Endometrial microvascular endothelial cells (primary cell): ENCODE measurements around the gene POLR3A. TPM values are rescaled to one million over a fixed set of nuclear protein-coding genes. Genes with fewer than 3 reads are reported as not detected.
"Not testable (repeated sequence)": the region's sequence is repeated elsewhere in the genome, so short reads cannot be mapped to it uniquely, and the experiment has no call there.

ENCODE experiments used
- in situ Hi-C: cut with HindIII; loops from 2 replicates; pipeline ENCODE4 v1.10.0; 2017; ENCODE audit warnings: low sequenced_read_pairs, low pct_unique_long_range_greater_than_20kb; ENCODE audit errors: inconsistent ontology term
- total RNA-seq: library from RNA; depleted of rRNA; stranded (reverse); fragments of >200 nt; gene quantifications from one replicate; pipeline ENCODE4 v1.2.3, GENCODE V29; 2015; ENCODE audit errors: inconsistent ontology term

The POLR3A gene
- 18.8 TPM for total RNA-seq

DNA sequence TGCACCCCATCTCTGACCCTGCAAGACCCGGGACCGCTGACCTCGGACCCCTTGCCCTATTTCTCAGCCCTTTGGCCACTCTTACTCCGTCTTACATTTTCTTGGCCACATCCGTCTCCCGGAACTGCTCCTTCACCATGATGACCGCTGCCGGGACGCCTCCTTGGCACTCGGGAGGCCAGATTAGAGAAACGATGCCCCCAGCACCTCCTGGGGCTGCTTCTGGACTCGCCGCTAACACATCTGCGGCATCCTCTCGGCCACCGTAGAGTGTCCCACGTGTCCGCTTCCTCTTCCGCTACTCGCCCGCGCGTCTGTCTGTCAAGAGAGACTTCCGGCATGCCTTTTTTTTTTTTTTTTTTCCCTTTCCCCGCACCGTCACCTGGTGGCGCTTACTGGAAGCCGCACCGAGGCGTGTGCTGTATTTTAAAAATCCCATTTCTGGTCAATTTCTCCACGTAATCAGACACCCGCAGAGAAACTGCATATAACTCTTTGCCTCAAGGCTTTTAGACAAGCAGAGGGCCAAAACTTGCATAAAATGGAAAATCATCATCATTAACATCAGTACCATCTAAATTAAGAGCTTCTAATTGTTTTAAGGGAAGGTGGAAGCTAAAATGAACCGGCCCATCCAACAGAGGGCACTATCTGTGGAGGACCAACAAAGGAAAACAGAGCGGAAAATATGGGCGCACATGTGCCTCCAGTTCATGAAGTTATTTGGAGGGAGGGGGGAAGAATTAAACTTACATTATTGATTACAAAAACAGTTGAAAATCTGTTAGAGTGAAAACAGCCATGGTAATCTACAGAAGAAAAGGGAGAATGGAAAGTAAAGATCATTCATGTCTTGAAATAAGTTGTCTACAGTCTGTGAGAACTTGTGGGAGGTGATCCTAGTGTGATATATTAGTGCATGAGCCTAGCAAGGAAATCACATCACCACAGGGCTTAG lies at the start of gene POLR3A:
Gene POLR3A, minus strand, starts transcription at position 247 of the 958 bp plus-strand sequence. Its CDS starts 108 bp downstream, at position 139.
- in situ Hi-C loops, result loop anchor here (25.0 kb wide), 1 partner anchor 283 kb away; no protein-coding TSS in a partner anchor

DNA sequence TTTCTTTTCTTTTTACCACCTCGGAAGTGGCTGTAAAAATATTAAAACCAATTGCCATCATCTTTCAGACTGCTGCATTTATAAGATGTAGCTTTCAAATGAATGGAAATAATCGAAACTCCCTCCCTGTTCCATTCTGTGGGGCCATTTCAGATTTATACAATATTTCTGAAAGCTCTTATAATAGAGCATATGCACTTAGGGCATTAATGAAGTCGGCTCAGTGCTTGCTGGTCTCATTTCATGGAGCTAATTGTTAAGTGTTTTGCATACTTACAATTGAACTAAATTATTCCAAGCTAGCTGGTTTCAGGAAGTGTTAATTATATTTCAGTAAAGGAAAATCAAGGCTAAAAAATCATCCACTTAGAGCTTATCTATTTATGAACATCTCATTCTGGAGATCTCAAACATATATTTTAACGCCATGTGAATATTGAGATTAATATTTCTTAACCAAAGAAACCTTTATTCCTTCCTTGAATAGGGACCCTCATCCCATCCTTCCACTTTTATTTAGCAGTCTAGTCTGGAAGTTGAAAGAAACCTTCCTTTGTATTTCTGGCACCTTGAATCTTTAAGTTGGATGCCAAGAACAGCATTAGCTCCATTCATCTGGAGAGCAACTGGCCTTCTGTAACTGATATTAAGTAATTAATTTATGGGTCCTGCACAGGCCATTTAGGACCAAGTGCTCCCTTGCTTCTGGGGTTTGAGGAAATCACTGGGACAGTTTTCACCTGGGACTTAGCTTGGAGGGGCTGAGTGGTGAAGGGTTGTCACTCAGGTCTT lies 49.4 kb upstream of the POLR3A start:
- in situ Hi-C loops, result no loop called here

DNA sequence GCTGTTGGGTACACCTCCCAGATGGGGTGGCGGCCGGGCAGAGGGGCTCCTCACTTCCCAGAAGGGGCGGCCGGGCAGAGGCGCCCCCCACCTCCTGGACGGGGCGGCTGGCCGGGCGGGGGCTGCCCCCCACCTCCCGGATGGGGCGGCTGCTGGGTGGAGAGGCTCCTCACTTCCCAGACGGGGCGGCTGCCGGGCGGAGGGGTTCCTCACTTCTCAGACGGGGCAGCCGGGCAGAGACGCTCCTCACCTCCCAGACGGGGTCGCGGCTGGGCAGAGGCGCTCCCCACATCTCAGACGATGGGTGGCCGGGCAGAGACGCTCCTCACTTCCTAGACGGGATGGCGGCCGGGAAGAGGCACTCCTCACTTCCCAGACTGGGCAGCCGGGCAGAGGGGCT lies 46.5 kb upstream of the POLR3A start:
- in situ Hi-C loops, result not testable (repeated sequence)

DNA sequence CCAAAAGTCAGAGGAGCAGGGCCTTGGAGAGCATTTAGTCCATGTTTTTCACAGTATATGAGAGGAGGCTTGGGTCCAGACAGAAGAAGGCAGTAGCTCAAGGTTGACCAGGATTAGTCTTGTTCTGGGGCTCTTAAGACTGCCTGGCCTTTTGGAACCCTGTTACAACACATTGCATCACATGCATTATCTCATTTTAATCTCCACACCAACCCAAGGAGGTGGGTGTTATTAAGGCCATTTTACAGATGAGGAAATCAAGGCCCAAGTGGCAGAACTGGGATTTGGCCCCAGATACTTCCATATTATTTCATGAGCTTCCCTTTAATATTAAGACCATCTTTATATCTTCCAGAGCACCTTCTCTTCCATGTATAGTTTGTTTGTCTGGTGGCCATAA lies 43.2 kb upstream of the POLR3A start:
- in situ Hi-C loops, result no loop called here

DNA sequence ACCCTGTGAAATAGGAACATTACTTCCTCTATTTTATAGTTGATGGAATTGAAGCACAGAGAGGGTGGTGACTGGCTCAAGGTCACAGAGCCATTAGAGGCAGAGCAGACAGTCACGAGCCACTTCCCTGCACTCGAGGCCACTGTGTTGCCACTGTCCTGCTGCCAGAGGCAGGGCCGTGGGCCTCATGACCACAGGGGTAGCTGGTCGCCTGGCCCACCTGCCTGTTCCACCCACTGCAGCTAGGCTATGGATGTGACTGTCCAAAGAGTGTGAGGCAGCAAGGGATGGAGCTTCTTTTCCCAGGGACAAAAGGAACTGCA lies 42.5 kb upstream of the POLR3A start:
- in situ Hi-C loops, result no loop called here

DNA sequence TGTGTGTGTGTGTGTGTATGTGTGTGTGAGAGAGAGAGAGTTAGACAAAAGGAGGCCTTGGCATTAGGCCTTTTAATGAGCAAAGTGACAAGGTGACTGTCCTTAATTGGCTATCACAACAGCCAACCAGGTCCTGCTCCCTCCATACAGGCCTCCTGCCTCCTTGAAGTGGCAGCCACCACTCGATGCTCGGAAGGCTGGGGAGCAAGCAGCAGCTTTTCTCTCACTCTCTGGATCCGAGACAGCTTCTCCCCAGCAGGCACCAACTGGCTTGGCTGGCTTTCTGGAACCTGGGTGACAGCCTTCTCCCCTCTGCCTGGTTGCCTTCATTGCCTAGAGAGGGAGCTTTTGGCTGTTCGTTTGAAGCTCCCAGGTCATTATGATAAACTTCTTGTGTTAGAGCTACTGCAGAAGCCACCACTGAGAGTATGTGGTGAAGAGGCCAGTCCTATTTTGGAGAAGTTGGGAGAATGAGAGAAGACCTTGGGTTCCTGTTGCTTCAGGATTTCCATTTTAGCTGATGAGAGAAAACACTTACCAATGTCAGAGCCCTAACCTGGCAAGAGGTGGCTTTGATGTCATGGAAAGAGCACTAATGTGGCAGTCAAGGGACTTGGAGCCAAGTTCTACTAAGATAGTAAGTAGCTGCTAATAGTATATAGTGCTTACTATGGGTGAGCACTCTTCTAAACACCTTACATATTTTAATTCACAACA lies 42.0 kb upstream of the POLR3A start:
- in situ Hi-C loops, result no loop called here

DNA sequence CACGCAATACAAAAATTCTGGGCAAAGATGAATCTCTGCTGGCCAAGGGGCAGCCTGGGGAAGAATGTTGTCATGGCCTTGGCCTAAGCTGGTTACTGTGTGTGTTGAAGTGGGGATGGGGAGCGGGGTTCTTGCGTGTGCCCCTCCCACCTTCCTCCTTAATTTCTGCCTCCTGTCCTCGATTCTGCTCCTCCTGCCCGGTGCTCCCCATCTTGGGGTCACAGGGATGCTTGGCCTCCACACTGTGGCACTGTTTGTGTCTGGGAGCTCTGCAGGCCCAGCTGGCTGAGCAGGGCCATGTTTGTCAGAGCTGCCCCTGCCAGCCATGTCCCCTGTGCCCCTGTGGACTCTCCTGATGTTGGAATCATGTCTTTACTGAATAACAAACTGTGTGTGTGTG lies 41.4 kb upstream of the POLR3A start:
- in situ Hi-C loops, result no loop called here

DNA sequence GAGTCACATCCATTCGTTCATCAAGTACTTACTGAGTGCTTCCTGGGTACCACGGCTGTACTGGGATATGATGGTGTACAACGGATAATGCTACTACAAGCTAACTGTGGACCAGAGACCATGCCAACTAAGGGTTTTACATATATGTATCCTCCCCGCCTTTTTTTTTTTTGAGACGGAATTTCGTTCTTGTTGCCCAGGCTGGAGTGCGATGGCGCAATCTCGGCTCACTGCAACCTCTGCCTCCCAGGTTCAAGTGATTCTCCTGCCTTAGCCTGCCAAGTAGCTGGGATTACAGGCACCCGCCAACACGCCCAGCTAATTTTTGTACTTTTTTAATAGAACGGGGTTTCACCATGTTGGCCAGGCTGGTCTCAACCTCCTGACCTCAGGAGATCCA lies 40.7 kb upstream of the POLR3A start:
- in situ Hi-C loops, result not testable (repeated sequence)

DNA sequence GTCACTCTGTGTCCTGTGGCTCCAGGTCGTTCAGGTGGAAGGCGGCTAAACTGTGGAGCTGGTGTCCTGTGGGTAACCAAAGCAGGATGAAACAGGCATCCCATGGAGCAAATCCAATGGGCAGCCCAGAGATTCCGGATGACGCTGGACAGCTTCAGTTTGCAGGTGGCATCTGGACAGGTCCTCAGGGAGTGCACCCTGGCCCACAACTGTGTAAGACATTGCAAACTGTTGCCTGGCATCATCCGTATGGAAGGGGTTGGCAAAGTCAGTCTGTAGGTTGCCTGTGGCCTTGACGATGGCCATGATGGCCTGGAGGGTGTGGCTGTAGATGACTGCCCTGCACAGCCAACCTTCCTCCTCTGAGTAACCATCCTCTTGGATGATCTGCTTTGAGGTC lies 39.8 kb upstream of the POLR3A start:
- in situ Hi-C loops, result no loop called here

DNA sequence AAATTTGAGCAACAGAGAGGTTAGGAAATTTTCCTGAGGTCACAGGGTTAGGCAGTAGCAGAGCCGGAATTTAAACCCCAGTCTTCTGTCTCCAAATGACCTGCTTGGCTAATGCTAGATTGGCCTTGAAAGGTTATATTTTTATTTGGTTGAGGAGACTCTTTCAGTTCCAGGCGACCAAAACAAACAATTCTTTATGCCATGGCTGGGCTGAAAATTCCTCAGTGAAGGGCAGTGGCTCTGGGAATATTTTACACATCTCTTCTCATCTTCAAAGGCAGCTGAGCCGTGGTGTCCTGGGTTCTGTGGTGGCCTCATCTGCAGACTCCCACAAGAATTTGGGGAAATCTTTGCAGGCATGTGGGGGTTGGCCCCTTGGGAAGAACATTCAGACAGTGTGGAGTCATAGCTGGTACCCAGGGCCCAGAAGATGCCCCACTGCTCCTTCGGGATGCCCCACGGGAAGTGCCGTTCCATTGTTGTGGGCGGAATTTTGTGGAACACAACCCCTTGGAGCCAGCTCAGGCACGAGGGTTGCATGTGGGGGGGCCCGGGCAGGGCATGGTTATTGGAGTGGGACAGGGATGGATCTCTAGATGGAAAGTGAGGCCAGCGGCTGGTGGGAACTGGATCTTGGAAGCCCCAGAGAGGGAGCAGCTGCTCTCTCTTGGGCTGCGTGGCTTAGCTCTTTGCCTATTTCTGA lies 37.6 kb upstream of the POLR3A start:
- in situ Hi-C loops, result no loop called here

DNA sequence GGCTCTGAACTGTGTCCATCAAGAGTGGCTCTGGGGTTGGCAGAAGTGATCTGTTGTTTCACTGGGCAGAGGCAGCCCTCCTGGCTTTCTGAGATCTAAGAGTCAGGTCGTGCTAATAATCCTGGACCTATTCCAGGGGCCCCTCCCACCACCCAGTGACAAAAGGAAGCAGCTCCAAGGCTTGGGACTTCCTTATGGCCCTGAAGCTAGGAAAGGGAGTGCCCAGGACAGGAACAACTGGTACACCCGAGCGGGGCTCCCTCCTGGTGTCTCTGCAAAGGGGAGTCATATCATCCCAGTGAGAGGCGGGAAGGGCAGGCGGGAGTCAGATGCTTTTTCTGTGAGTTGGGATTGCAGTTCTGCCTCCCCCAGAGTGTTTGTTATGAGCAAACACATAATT lies 36.7 kb upstream of the POLR3A start:
- in situ Hi-C loops, result no loop called here

DNA sequence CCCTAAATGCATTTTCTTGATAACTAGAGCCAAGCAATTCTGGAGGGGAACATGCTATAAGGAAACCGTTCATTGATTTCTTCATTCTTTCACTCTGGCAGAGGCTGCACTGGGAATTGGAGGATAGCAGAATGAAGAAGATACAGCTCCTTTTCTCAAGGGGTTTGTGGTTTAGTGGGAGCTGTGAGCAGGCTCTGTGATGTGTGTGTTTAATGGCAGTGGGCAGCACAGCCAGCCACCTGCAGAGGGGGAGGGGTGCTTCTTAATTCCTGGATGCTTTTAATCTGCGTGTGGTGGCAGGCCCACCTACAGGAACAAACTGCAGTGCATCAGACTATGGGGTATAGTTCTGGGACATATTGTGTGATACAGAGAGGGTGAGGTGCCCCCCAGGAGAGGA lies 36.3 kb upstream of the POLR3A start:
- in situ Hi-C loops, result no loop called here

DNA sequence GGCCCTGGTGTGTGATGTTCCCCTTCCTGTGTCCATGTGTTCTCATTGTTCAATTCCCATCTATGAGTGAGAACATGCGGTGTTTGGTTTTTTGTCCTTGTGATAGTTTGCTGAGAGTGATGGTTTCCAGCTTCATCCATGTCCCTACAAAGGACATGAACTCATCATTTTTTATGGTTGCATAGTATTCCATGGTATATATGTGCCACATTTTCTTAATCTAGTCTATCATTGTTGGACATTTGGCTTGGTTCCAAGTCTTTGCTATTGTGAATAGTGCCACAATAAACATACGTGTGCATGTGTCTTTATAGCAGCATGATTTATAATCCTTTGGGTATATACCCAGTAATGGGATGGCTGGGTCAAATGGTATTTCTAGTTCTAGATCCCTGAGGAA lies 35.6 kb upstream of the POLR3A start:
- in situ Hi-C loops, result not testable (repeated sequence)

DNA sequence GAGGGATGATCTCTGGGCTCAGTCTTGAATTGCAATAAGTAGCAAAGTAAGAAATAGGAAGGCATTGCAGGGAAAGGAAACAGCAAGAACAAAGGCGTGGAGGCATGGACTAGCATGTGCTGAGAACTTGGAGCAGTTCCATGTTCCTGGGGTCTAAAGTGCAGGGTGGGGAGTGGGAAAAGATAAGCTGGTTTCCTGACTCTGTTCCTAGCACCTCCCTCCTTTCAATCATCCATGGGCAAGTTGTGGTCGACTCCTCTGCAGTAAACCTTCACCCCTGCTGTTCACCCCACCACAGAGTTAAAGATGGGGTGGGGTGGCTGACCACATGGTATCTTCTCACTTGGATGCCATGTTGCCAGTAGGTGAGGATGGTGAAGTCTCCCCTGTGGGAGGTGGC lies 33.9 kb upstream of the POLR3A start:
- in situ Hi-C loops, result no loop called here

DNA sequence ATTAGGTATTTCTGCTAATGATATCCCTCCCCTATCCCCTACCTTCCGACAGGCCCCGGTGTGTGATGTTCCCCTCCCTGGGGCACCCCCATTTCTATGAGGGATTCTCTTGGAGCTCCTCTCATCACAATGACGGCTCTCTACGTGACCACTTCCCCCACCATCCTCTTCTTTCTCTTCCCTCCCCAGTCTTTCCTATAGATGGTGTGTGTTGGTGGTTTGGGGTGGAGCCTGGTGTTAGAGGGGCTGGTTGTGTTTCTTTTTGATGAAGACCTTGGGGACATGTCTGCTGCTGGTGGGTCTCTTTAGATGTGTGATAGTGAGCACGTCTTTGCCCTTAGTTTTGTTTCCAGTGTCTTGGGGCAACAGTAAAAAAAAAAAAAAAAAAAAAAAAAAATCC lies 33.0 kb upstream of the POLR3A start:
- in situ Hi-C loops, result no loop called here

DNA sequence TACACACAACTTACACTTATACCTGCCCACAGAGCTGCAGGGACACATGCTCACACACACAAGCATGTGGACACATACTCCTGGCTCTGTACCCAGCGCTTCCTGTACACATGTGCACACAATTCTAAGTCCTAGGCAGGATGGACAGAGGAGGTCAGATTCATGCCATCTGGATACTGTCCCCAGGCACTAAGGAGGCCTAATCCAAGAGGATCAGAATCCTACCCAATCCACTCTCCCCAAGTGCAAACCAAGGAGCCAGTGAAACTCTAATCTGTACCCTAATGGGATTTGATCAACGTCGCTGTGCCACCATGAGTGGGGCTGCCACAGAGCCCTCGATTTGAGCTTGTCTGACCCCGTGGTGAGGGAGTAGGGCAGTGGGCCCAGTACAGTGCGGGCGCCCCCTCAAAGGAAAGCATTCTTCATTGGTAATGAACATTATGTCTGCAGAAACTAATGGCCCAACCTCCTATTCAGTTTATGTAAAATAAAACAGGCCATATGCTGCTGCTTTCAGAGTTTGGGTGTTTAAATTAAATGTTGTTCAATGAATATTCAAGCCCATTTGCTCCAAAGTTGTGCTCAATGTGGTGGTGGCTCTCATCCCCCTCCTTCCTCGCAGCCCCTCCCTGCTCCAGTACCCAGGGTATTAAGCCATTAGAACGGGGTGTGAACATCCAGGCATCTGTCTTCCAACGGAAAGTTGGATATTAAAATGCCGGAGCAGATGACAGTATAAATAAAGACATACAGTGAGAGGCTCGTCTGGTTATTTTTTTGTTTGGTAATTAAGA lies 30.8 kb upstream of the POLR3A start:
- in situ Hi-C loops, result no loop called here

DNA sequence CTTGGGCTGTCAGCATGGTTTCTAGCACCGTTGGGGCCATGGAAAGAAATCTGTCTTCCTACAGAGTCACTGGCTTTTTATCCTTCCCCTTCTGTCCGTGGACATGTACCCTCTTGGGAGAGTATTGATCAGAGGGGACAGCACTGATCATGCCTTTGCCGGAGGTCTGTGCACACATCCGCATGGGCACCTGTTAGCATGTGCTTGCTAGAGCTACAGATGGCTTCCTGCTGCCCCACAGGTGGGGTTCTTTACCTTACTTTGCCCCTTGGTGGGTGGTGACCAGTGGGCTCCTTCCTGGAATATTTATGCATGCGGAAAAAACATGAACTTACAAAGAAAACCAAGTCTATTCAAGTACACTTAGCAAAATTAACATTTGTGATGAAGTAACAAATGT lies 29.2 kb upstream of the POLR3A start:
- in situ Hi-C loops, result no loop called here

DNA sequence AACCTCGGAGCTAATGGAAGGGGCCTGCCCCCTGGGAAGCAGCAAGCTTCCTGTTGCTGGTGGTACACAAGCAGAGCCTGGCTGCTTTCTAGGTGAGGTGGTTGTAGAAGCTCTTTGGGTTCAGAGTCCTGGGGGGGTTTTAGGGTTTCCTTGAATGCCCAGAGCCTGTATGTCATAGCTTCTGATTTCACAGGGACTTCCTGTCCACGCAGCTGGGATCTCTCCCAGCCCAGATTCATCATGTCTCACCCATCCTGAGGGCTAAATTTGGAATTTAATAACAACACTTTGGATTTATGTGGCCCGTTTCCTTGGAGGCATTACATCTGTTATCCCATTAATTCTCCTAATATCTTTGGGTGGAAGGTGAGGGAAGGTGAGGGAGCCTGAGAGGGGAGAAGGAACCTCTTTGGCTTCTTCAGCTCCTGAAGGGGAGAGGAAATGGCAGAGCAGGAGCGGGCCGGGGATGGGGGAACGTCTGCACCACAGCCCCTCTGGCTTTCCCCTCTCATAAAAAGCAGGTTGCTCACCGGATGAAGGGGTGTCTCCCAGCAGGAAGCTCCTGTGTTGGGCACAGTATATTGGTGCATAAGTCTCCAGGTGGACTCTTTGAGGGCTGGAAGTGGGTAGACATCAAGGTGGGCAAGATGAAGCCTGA lies 24.0 kb upstream of the POLR3A start:
- in situ Hi-C loops, result no loop called here
